Erythroblast (primary cell): ENCODE results near the gene BMP2K.
A peak's percentile ranks its signal among the peaks of the same experiment; 100 is the strongest.

Experiments used
- DNase-seq, 2 experiments: peaks; one replicate each; lab custom pipeline; 2025; lab: John Stamatoyannopoulos, UW
- GATA1 ChIP-seq: IDR thresholded peaks from 2 replicates; pipeline ENCODE4 v1.6.1; 2011; ENCODE audit warnings: low read depth, mild to moderate bottlenecking, control low read depth, low read length, moderate library complexity
- POLR2A ChIP-seq: IDR thresholded peaks from 2 replicates; pipeline ENCODE4 v1.6.1; 2011; ENCODE audit warnings: mild to moderate bottlenecking, low read length

The BMP2K gene

GRCh38 chr4:78753091-78753490, 23.1 kb upstream of the BMP2K start:
- TF ChIP-seq POLR2A (no peak), GATA1 (no peak)
- no peak for DNase-seq

- TF ChIP-seq POLR2A, result no peak
- TF ChIP-seq GATA1, result no peak
- no peak for DNase-seq
These were observed 21.3 kb upstream of the BMP2K start for GRCh38 chr4:78754872-78755271.

GRCh38 chr4:78756137-78756536, 20.0 kb upstream of the BMP2K start:
- no peak for TF ChIP-seq POLR2A
- TF ChIP-seq GATA1, result no peak
- no peak for DNase-seq

GRCh38 chr4:78756776-78757175, 19.4 kb upstream of the BMP2K start:
- TF ChIP-seq GATA1, result no peak
- TF ChIP-seq POLR2A, result no peak
- DNase-seq, result no peak

- TF ChIP-seq GATA1 (no peak), POLR2A (no peak)
- no peak for DNase-seq
These were observed 18.6 kb upstream of the BMP2K start for GRCh38 chr4:78757574-78757973.

GRCh38 chr4:78758085-78758484, 18.1 kb upstream of the BMP2K start:
- TF ChIP-seq GATA1 (no peak), POLR2A (no peak)
- DNase-seq, result no peak

- peak; percentile 28 to 38 for DNase-seq
- TF ChIP-seq GATA1 (no peak), POLR2A (no peak)
These were observed 13.6 kb upstream of the BMP2K start for GRCh38 chr4:78762529-78762928.

- TF ChIP-seq GATA1 (no peak), POLR2A (no peak)
- DNase-seq, result peak; percentile 42 to 53
These were observed 12.9 kb upstream of the BMP2K start for GRCh38 chr4:78763251-78763650.

GRCh38 chr4:78763763-78764387, 12.3 kb upstream of the BMP2K start:
- no peak for DNase-seq
- TF ChIP-seq POLR2A, result no peak
- no peak for TF ChIP-seq GATA1

- DNase-seq, result peak; percentile 90 to 96
- TF ChIP-seq GATA1 (peak; percentile 60), POLR2A (peak; percentile 62)
These were observed 11.6 kb upstream of the BMP2K start for GRCh38 chr4:78764498-78764961.

GRCh38 chr4:78765432-78766006, 10.6 kb upstream of the BMP2K start:
- peak; percentile 36 to 65 for DNase-seq
- TF ChIP-seq POLR2A (no peak), GATA1 (no peak)

- TF ChIP-seq POLR2A (no peak), GATA1 (no peak)
- DNase-seq, result peak in 1 of 2 experiments; percentile 55
These were observed 10.1 kb upstream of the BMP2K start for GRCh38 chr4:78766026-78766425.

GRCh38 chr4:78766650-78767049, 9.5 kb upstream of the BMP2K start:
- TF ChIP-seq POLR2A (no peak), GATA1 (no peak)

GRCh38 chr4:78767350-78767749, 8.8 kb upstream of the BMP2K start:
- DNase-seq, result peak in 1 of 2 experiments; percentile 49
- no peak for TF ChIP-seq POLR2A
- TF ChIP-seq GATA1, result no peak

More at GRCh38 chr4:78766650-78767049, 9.5 kb upstream of the BMP2K start:
- DNase-seq, result no peak
